Endothelial cell of umbilical vein (primary cell): ENCODE measurements around the gene GLI3.

Experiments
- EZH2 ChIP-seq: IDR thresholded peaks from 2 replicates; pipeline ENCODE4 v1.6.1; 2012; ENCODE audit warnings: borderline replicate concordance, low read depth, mild to moderate bottlenecking, moderate library complexity, low read length, inconsistent platforms; ENCODE audit not compliant: severe bottlenecking
- JUN ChIP-seq: IDR thresholded peaks from 2 replicates; pipeline ENCODE4 v1.6.1; 2011; ENCODE audit warnings: borderline replicate concordance, low read depth; ENCODE audit not compliant: insufficient read length, insufficient read depth
- MYC ChIP-seq: IDR thresholded peaks from one replicate; pipeline ENCODE4 v1.6.1; 2011; ENCODE audit warnings: mild to moderate bottlenecking, low read depth, low read length
- POLR2A ChIP-seq: IDR thresholded peaks from 2 replicates; pipeline ENCODE4 v1.6.1; 2012; ENCODE audit warnings: low read depth, mild to moderate bottlenecking, control low read depth, low read length
- POLR2AphosphoS5 ChIP-seq: IDR thresholded peaks from 2 replicates; pipeline ENCODE4 v1.6.1; 2012; ENCODE audit warnings: low read depth, mild to moderate bottlenecking, control low read depth, low read length, moderate library complexity; ENCODE audit not compliant: insufficient read depth
- TF ChIP-seq, protein P1 (sequence below), 2 donors: IDR thresholded peaks; 1 replicate in 1 of 2; 2 replicates in 1 of 2; pipeline ENCODE4 v1.5.1; 2011; ENCODE audit warnings: low read length in 2 of 2, mild to moderate bottlenecking in 2 of 2, moderate library complexity in 2 of 2, control low read depth in 1 of 2, inconsistent platforms in 1 of 2, low read depth in 1 of 2; ENCODE audit not compliant: insufficient read depth in 1 of 2; ENCODE audit errors: extremely low read depth in 1 of 2
- TF ChIP-seq, protein P2 (sequence below): IDR thresholded peaks from 2 replicates; pipeline ENCODE4 v1.6.1; 2011; ENCODE audit not compliant: insufficient read depth, insufficient read length

DNA sequence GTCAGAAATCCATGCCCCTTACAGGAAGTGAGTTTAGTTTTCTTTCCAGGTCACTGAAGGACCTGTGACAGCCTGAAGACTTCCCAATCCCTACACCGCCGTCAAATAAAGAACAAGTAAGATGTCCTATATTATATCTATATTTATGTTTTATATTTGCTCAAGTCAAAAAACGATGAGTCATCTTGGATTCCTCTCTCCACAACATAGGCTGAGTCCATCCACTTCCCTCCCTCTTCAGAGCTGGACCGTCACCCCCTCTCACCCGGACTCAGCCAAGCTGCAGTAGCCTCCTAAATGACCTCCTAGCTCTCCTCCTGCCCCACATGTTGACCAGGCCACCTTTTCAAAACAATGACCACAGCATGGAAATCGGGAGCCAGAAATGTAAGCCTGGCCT is 53.5 kb downstream of the GLI3 start:
- TF ChIP-seq, protein P1, sequence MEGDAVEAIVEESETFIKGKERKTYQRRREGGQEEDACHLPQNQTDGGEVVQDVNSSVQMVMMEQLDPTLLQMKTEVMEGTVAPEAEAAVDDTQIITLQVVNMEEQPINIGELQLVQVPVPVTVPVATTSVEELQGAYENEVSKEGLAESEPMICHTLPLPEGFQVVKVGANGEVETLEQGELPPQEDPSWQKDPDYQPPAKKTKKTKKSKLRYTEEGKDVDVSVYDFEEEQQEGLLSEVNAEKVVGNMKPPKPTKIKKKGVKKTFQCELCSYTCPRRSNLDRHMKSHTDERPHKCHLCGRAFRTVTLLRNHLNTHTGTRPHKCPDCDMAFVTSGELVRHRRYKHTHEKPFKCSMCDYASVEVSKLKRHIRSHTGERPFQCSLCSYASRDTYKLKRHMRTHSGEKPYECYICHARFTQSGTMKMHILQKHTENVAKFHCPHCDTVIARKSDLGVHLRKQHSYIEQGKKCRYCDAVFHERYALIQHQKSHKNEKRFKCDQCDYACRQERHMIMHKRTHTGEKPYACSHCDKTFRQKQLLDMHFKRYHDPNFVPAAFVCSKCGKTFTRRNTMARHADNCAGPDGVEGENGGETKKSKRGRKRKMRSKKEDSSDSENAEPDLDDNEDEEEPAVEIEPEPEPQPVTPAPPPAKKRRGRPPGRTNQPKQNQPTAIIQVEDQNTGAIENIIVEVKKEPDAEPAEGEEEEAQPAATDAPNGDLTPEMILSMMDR (IDR thresholded peaks at IDR 0.05; ENCODE audit: extremely low read depth in 1 of 2, insufficient read depth in 1 of 2, low read depth in 1 of 2, low read length in 2 of 2): no peak
- TF ChIP-seq POLR2AphosphoS5: no peak
- TF ChIP-seq MYC: no peak
- no peak for TF ChIP-seq POLR2A
- TF ChIP-seq, protein P2, sequence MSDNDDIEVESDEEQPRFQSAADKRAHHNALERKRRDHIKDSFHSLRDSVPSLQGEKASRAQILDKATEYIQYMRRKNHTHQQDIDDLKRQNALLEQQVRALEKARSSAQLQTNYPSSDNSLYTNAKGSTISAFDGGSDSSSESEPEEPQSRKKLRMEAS: no peak
- no peak for TF ChIP-seq EZH2
- no peak for TF ChIP-seq JUN
